ENCODE measurements around the gene LEP. TPM values are rescaled to one million over a fixed set of nuclear protein-coding genes. Genes with fewer than 3 reads are reported as not detected.

Gene LEP
- total and polyA plus RNA-seq, 2 of the 8 experiments (the other 6 are each of a cell fraction or from before 2014, with no cell fraction given) = not detected

- TF ChIP-seq RNF2 (IDR thresholded peaks at IDR 0.05; ENCODE audit: borderline replicate concordance, low read depth, low read length, missing control alignments, poor library complexity, severe bottlenecking) (no peak), EGR1 (IDR thresholded peaks at IDR 0.05; ENCODE audit: borderline replicate concordance, low read depth, low read length) (no peak)
Measured at GRCh38 chr7:128194533-128195282, 46.4 kb upstream of the LEP start (continued).
